H1 (cell line): ENCODE measurements around the gene PRELID2. TPM values are rescaled to one million over a fixed set of nuclear protein-coding genes. Genes with fewer than 3 reads are reported as not detected.
A peak's percentile ranks its signal among the peaks of the same experiment; 100 is the strongest.

Experiments
- BRCA1 ChIP-seq: IDR thresholded peaks from 2 replicates; pipeline ENCODE4 v1.6.1; 2012; ENCODE audit warnings: low read depth, low read length, improper control_type of control experiment
- CBX5 ChIP-seq: fragments of 300-800, 300-1000 bp; sonication (generic); IDR thresholded peaks from 2 replicates; pipeline ENCODE4 v1.7.1; 2016; ENCODE audit warnings: antibody characterized with exemption, low read length, low read depth
- CHD2 ChIP-seq: IDR thresholded peaks from 2 replicates; pipeline ENCODE4 v1.6.1; 2012; ENCODE audit warnings: low read length, improper control_type of control experiment
- CTBP2 ChIP-seq: IDR thresholded peaks from 2 replicates; pipeline ENCODE4 v1.7.0; 2011; ENCODE audit warnings: borderline replicate concordance, mild to moderate bottlenecking, moderate library complexity, mixed read lengths, low read length; ENCODE audit not compliant: insufficient read depth, insufficient read length
- E2F6 ChIP-seq: IDR thresholded peaks from 2 replicates; pipeline ENCODE4 v1.6.1; 2012; ENCODE audit warnings: inconsistent platforms
- EGR1 ChIP-seq: IDR thresholded peaks from 2 replicates; pipeline ENCODE4 v1.6.1; 2011; ENCODE audit warnings: low read depth, low read length, borderline replicate concordance
- EP300 ChIP-seq, 2 experiments: IDR thresholded peaks; 1 replicate in 1 of 2; 2 replicates in 1 of 2; pipeline ENCODE4 v1.6.1; 2011 to 2012; ENCODE audit warnings: low read depth in 2 of 2, low read length in 2 of 2, mild to moderate bottlenecking in 2 of 2, borderline replicate concordance in 1 of 2, inconsistent platforms in 1 of 2, moderate library complexity in 1 of 2
- GTF2F1 ChIP-seq: IDR thresholded peaks from 2 replicates; pipeline ENCODE4 v1.6.1; 2012; ENCODE audit warnings: low read depth, low read length, improper control_type of control experiment, borderline replicate concordance
- KDM5A ChIP-seq: fragments of 200-600 bp; IDR thresholded peaks from 2 replicates; pipeline ENCODE4 v1.7.1; 2012; ENCODE audit warnings: mild to moderate bottlenecking, low read length, inconsistent platforms, mixed read lengths
- PHF8 ChIP-seq: fragments of 200-600 bp; sonication (generic); conservative IDR thresholded peaks from 2 replicates; pipeline ENCODE4 v1.7.1; 2012; ENCODE audit warnings: low read depth, mild to moderate bottlenecking, inconsistent platforms, low read length, moderate library complexity
- POLR2A ChIP-seq, 2 experiments: IDR thresholded peaks; 1 replicate in 1 of 2; 2 replicates in 1 of 2; pipeline ENCODE4 v1.6.1; 2011; ENCODE audit warnings: low read depth in 2 of 2, low read length in 2 of 2, mild to moderate bottlenecking in 2 of 2; ENCODE audit errors: control extremely low read depth in 1 of 2
- POU5F1 ChIP-seq: IDR thresholded peaks from 2 replicates; pipeline ENCODE4 v1.6.1; 2011; ENCODE audit warnings: low read depth, mild to moderate bottlenecking, low read length, moderate library complexity
- RAD21 ChIP-seq, 2 experiments: IDR thresholded peaks in 1 of 2; conservative IDR thresholded peaks in 1 of 2; 2 replicates each; pipeline ENCODE4 v1.6.1; 2011; ENCODE audit warnings: low read depth in 2 of 2, low read length in 2 of 2, improper control_type of control experiment in 1 of 2, inconsistent platforms in 1 of 2, mild to moderate bottlenecking in 1 of 2, moderate library complexity in 1 of 2
- RFX5 ChIP-seq: IDR thresholded peaks from 2 replicates; pipeline ENCODE4 v1.6.1; 2011; ENCODE audit warnings: low read depth, low read length, improper control_type of control experiment, borderline replicate concordance
- SIRT6 ChIP-seq: IDR thresholded peaks from one replicate; pipeline ENCODE4 v1.7.1; 2012; ENCODE audit warnings: low read length, inconsistent platforms
- TBP ChIP-seq: IDR thresholded peaks from 2 replicates; pipeline ENCODE4 v1.6.1; 2011; ENCODE audit warnings: low read depth, low read length, improper control_type of control experiment
- YY1 ChIP-seq: IDR thresholded peaks from 2 replicates; pipeline ENCODE4 v1.6.1; 2011; ENCODE audit warnings: low read depth, mild to moderate bottlenecking, low read length
- polyA plus RNA-seq, 7 experiments: library from polyadenylated mRNA; depleted of rRNA in 3 of 7; stranded (reverse) in 5 of 7; unstranded in 2 of 7; fragments of >200 nt in 5 of 7; fragments of 200-250 nt in 2 of 7; gene quantifications; 1 replicate in 5 of 7; 2 replicates in 1 of 7; 4 replicates in 1 of 7; pipeline versions ENCODE4 v1.2.1 to v1.2.3, GENCODE V29; 2011 to 2013; ENCODE audit warnings: missing spikeins in 2 of 7, mixed read lengths in 2 of 7
- total RNA-seq: library from RNA; stranded (reverse); fragmentation: NEBNext Ultra II Directional; extraction: Animal tissue kit (Norgen Biotek cat#: 25700); gene quantifications from 2 replicates; pipeline ENCODE4 v1.2.1, GENCODE V29; 2021
- TF ChIP-seq, protein P1 (sequence below): IDR thresholded peaks from 2 replicates; pipeline ENCODE4 v1.6.1; 2011; ENCODE audit warnings: low read length, improper control_type of control experiment
- TF ChIP-seq, protein P2 (sequence below), 3 experiments: IDR thresholded peaks; 1 replicate in 2 of 3; 2 replicates in 1 of 3; pipeline versions ENCODE4 v1.5.1 to v1.6.1; 2011; ENCODE audit warnings: low read length in 3 of 3, mild to moderate bottlenecking in 3 of 3, inconsistent platforms in 2 of 3, low read depth in 1 of 3, moderate library complexity in 1 of 3; ENCODE audit not compliant: insufficient read depth in 1 of 3; ENCODE audit errors: control extremely low read depth in 1 of 3

PRELID2 gene
- total and polyA plus RNA-seq, 2 of the 8 experiments (the other 6 are each of a cell fraction or from before 2014, with no cell fraction given): 2.2 to 7.8 TPM

- no peak for TF ChIP-seq EGR1
- TF ChIP-seq POLR2A (IDR thresholded peaks at IDR 0.05; ENCODE audit: control extremely low read depth in 1 of 2, low read depth in 2 of 2, low read length in 2 of 2): peak in 1 of 2 experiments; percentile 36; a peak in 1 of 3 replicates
- TF ChIP-seq YY1: no peak
- TF ChIP-seq CTBP2: no peak
- TF ChIP-seq EP300 (IDR thresholded peaks at IDR 0.05; ENCODE audit: borderline replicate concordance in 1 of 2, low read depth in 2 of 2, low read length in 2 of 2): no peak
- TF ChIP-seq BRCA1: no peak
- peak in 1 of 2 experiments; percentile 8; a peak in 1 of 4 replicates for TF ChIP-seq RAD21 (IDR thresholded peaks at IDR 0.05 in 1 of 2, conservative IDR thresholded peaks at IDR 0.05 in 1 of 2; ENCODE audit: low read depth in 2 of 2, low read length in 2 of 2)
- TF ChIP-seq CBX5: no peak
- no peak for TF ChIP-seq KDM5A
- TF ChIP-seq E2F6: peak; percentile 39; the same call in 1 of the 2 replicates
- peak; percentile 64; the same call in 1 of the 2 replicates for TF ChIP-seq TBP
- no peak for TF ChIP-seq SIRT6
- TF ChIP-seq, protein P1, sequence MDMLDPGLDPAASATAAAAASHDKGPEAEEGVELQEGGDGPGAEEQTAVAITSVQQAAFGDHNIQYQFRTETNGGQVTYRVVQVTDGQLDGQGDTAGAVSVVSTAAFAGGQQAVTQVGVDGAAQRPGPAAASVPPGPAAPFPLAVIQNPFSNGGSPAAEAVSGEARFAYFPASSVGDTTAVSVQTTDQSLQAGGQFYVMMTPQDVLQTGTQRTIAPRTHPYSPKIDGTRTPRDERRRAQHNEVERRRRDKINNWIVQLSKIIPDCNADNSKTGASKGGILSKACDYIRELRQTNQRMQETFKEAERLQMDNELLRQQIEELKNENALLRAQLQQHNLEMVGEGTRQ: no peak
- TF ChIP-seq RFX5: no peak
- no peak for TF ChIP-seq POU5F1
- no peak for TF ChIP-seq GTF2F1
- no peak for TF ChIP-seq CHD2
- TF ChIP-seq, protein P2, sequence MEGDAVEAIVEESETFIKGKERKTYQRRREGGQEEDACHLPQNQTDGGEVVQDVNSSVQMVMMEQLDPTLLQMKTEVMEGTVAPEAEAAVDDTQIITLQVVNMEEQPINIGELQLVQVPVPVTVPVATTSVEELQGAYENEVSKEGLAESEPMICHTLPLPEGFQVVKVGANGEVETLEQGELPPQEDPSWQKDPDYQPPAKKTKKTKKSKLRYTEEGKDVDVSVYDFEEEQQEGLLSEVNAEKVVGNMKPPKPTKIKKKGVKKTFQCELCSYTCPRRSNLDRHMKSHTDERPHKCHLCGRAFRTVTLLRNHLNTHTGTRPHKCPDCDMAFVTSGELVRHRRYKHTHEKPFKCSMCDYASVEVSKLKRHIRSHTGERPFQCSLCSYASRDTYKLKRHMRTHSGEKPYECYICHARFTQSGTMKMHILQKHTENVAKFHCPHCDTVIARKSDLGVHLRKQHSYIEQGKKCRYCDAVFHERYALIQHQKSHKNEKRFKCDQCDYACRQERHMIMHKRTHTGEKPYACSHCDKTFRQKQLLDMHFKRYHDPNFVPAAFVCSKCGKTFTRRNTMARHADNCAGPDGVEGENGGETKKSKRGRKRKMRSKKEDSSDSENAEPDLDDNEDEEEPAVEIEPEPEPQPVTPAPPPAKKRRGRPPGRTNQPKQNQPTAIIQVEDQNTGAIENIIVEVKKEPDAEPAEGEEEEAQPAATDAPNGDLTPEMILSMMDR (IDR thresholded peaks at IDR 0.05; ENCODE audit: control extremely low read depth in 1 of 3, insufficient read depth in 1 of 3, low read depth in 1 of 3, low read length in 3 of 3): no peak
- TF ChIP-seq PHF8: peak; percentile 36; the same call in 1 of the 2 replicates
These were observed 21.2 kb upstream of the PRELID2 start (continued) for GRCh38 chr5:145856285-145856818.
